WTC11 (cell line): ENCODE results near the gene CACTIN. TPM values are rescaled to one million over a fixed set of nuclear protein-coding genes. Genes with fewer than 3 reads are reported as not detected.

Experiments used
- ATAC-seq: fragments of 200-7000 bp; cut with Tn5 transposase; 2 replicates; pipeline ENCODE4 v1.10.0; 2021; ENCODE audit warnings: mild to moderate bottlenecking, moderate library complexity
- CTCF ChIA-PET: fragments of 300-600 bp; sonication (Branson Sonifier 250); formaldehyde crosslinking; loops from one replicate; lab custom pipeline; 2021; ENCODE audit warnings: antibody characterized with exemption; lab: Charles Lee
- POLR2A ChIA-PET: fragments of 350-600 bp; sonication (Branson Sonifier 250); formaldehyde crosslinking; loops from one replicate; lab custom pipeline; 2021; ENCODE audit warnings: antibody characterized with exemption; lab: Charles Lee
- DNase-seq: peaks from one replicate; pipeline ENCODE4 v3.0.0; 2021; ENCODE audit warnings: low spot score
- H3K27ac Mint-ChIP-seq: 2 replicates; pipeline ENCODE4 v1.8.0; 2021; ENCODE audit warnings: mixed read lengths
- H3K27me3 Mint-ChIP-seq: 2 replicates; pipeline ENCODE4 v1.8.0; 2021; ENCODE audit warnings: low read depth, mild to moderate bottlenecking, moderate library complexity, mixed read lengths
- H3K36me3 Mint-ChIP-seq: 2 replicates; pipeline ENCODE4 v1.8.0; 2021; ENCODE audit warnings: mixed read lengths
- H3K4me1 Mint-ChIP-seq: 2 replicates; pipeline ENCODE4 v1.8.0; 2022; ENCODE audit warnings: mixed read lengths
- H3K4me3 Mint-ChIP-seq: 2 replicates; pipeline ENCODE4 v1.8.0; 2021; ENCODE audit warnings: mild to moderate bottlenecking, moderate library complexity, mixed read lengths
- H3K9me3 Mint-ChIP-seq: 2 replicates; pipeline ENCODE4 v1.8.0; 2021; ENCODE audit warnings: mixed read lengths
- ATF1 ChIP-seq: sonication (generic); formaldehyde crosslinking; IDR thresholded peaks from 2 replicates; pipeline ENCODE4 v1.8.1; 2023; ENCODE audit warnings: mild to moderate bottlenecking, moderate library complexity, missing genetic modification reagents
- ESRRA ChIP-seq: sonication (generic); formaldehyde crosslinking; IDR thresholded peaks from 2 replicates; pipeline ENCODE4 v1.8.1; 2022; ENCODE audit warnings: mild to moderate bottlenecking, missing genetic modification reagents, borderline replicate concordance
- FOXP1 ChIP-seq: sonication (generic); formaldehyde crosslinking; IDR thresholded peaks from 2 replicates; pipeline ENCODE4 v1.8.0; 2022; ENCODE audit warnings: missing genetic modification reagents, mild to moderate bottlenecking, moderate library complexity, borderline replicate concordance
- GRHL2 ChIP-seq: fragments of 250-450 bp; sonication (Bioruptor Pico); IDR thresholded peaks from 2 replicates; pipeline ENCODE4 v1.8.0; 2022; ENCODE audit warnings: mild to moderate bottlenecking, moderate library complexity; ENCODE audit not compliant: insufficient replicate concordance, severe bottlenecking
- GTF2I ChIP-seq: fragments of 250-450 bp; sonication (Bioruptor Pico); conservative IDR thresholded peaks from 2 replicates; pipeline ENCODE4 v1.4.0; 2021; ENCODE audit warnings: mild to moderate bottlenecking
- IRF2 ChIP-seq: sonication (generic); formaldehyde crosslinking; IDR thresholded peaks from 2 replicates; pipeline ENCODE4 v1.8.0; 2022; ENCODE audit warnings: low read depth, missing genetic modification reagents, borderline replicate concordance
- JAZF1 ChIP-seq: fragments of 250-450 bp; sonication (Bioruptor Pico); IDR thresholded peaks from 2 replicates; pipeline ENCODE4 v1.9.0; 2021; ENCODE audit warnings: moderate library complexity, mild to moderate bottlenecking, inconsistent platforms
- NFYB ChIP-seq: sonication (generic); formaldehyde crosslinking; conservative IDR thresholded peaks from 2 replicates; pipeline ENCODE4 v1.8.0; 2022; ENCODE audit warnings: low read depth, missing genetic modification reagents
- SMAD3 ChIP-seq: sonication (generic); formaldehyde crosslinking; IDR thresholded peaks from 2 replicates; pipeline ENCODE4 v1.8.0; 2022; ENCODE audit warnings: missing genetic modification reagents, mild to moderate bottlenecking, borderline replicate concordance
- ZNF121 ChIP-seq: sonication (generic); formaldehyde crosslinking; IDR thresholded peaks from 2 replicates; pipeline ENCODE4 v1.8.0; 2023; ENCODE audit warnings: missing genetic modification reagents
- ZNF416 ChIP-seq: fragments of 250-450 bp; sonication (Bioruptor Pico); IDR thresholded peaks from 2 replicates; pipeline ENCODE4 v1.9.0; 2021; ENCODE audit warnings: mild to moderate bottlenecking, inconsistent platforms
- ZNF671 ChIP-seq: fragments of 250-450 bp; sonication (Bioruptor Pico); IDR thresholded peaks from 2 replicates; pipeline ENCODE4 v1.8.0; 2021; ENCODE audit warnings: mild to moderate bottlenecking
- total RNA-seq: library from RNA; stranded (reverse); gene quantifications from 3 replicates; pipeline ENCODE4 v1.2.3, GENCODE V29; 2021
- TF ChIP-seq, protein P1 (sequence below): sonication (generic); formaldehyde crosslinking; IDR thresholded peaks from 2 replicates; pipeline ENCODE4 v1.8.1; 2023; ENCODE audit warnings: mild to moderate bottlenecking, moderate library complexity, missing genetic modification reagents
- TF ChIP-seq, protein P2 (sequence below): fragments of 250-450 bp; sonication (Bioruptor Pico); IDR thresholded peaks from 2 replicates; pipeline ENCODE4 v1.8.0; 2021; ENCODE audit warnings: mild to moderate bottlenecking
- TF ChIP-seq, protein P3 (sequence below): fragments of 250-450 bp; sonication (Bioruptor Pico); IDR thresholded peaks from 2 replicates; pipeline ENCODE4 v1.9.0; 2021; ENCODE audit warnings: mild to moderate bottlenecking, borderline replicate concordance
- TF ChIP-seq, protein P4 (sequence below): sonication (generic); formaldehyde crosslinking; IDR thresholded peaks from 2 replicates; pipeline ENCODE4 v1.8.1; 2023; ENCODE audit warnings: mild to moderate bottlenecking, missing genetic modification reagents
- TF ChIP-seq, protein P5 (sequence below): sonication (generic); formaldehyde crosslinking; IDR thresholded peaks from 2 replicates; pipeline ENCODE4 v1.8.0; 2022; ENCODE audit warnings: missing genetic modification reagents
- TF ChIP-seq, protein P6 (sequence below): sonication (generic); formaldehyde crosslinking; IDR thresholded peaks from 2 replicates; pipeline ENCODE4 v1.8.1; 2022; ENCODE audit warnings: mild to moderate bottlenecking, moderate library complexity, missing genetic modification reagents

The CACTIN gene
- total RNA-seq, 1 experiment from 2014 or later, result 42.2 TPM

DNA sequence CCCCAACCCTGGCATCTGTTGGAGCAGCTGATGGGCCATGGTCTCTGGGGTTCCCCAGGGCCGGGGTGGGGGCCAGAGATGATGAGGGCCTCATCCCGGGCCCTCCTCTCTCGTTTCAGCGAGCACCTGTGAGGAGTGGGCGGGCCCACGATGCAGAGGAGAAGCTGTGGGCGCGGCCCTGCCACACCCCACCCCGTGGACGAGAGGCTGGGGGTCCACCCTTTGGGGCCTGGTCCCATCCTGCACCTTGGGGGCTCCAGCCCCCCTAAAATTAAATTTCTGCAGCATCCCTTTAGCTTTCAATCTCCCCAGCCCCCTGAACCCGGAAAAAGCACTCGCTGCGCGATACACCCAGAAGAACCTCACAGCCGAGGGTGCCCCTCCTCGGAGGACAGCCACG, 48.2 kb downstream of the CACTIN start:
- POLR2A ChIA-PET, result interaction anchor here (0.6 to 3.3 kb wide), 4 partner anchors 13 to 44 kb away, joined by 3 to 12 read pairs (median 4); no protein-coding TSS in a partner anchor
- H3K27me3 Mint-ChIP-seq, result peaks cover 30% of the 10 kb centered on the region
- H3K36me3 Mint-ChIP-seq, result peaks cover 8% of the 10 kb centered on the region
- TF ChIP-seq, protein P1, sequence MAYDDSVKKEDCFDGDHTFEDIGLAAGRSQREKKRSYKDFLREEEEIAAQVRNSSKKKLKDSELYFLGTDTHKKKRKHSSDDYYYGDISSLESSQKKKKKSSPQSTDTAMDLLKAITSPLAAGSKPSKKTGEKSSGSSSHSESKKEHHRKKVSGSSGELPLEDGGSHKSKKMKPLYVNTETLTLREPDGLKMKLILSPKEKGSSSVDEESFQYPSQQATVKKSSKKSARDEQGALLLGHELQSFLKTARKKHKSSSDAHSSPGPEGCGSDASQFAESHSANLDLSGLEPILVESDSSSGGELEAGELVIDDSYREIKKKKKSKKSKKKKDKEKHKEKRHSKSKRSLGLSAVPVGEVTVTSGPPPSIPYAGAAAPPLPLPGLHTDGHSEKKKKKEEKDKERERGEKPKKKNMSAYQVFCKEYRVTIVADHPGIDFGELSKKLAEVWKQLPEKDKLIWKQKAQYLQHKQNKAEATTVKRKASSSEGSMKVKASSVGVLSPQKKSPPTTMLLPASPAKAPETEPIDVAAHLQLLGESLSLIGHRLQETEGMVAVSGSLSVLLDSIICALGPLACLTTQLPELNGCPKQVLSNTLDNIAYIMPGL (CRISPR knock-in tag), result no peak
- TF ChIP-seq ESRRA (no peak), ATF1 (CRISPR knock-in tag) (no peak), GTF2I (CRISPR knock-in tag) (no peak), ZNF671 (no peak), FOXP1 (CRISPR knock-in tag) (no peak), ZNF416 (CRISPR knock-in tag) (no peak), NFYB (CRISPR knock-in tag) (no peak), SMAD3 (no peak), JAZF1 (CRISPR knock-in tag) (no peak), IRF2 (CRISPR knock-in tag) (no peak)
- TF ChIP-seq, protein P2, sequence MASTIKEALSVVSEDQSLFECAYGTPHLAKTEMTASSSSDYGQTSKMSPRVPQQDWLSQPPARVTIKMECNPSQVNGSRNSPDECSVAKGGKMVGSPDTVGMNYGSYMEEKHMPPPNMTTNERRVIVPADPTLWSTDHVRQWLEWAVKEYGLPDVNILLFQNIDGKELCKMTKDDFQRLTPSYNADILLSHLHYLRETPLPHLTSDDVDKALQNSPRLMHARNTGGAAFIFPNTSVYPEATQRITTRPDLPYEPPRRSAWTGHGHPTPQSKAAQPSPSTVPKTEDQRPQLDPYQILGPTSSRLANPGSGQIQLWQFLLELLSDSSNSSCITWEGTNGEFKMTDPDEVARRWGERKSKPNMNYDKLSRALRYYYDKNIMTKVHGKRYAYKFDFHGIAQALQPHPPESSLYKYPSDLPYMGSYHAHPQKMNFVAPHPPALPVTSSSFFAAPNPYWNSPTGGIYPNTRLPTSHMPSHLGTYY, result no peak
- TF ChIP-seq, protein P3, sequence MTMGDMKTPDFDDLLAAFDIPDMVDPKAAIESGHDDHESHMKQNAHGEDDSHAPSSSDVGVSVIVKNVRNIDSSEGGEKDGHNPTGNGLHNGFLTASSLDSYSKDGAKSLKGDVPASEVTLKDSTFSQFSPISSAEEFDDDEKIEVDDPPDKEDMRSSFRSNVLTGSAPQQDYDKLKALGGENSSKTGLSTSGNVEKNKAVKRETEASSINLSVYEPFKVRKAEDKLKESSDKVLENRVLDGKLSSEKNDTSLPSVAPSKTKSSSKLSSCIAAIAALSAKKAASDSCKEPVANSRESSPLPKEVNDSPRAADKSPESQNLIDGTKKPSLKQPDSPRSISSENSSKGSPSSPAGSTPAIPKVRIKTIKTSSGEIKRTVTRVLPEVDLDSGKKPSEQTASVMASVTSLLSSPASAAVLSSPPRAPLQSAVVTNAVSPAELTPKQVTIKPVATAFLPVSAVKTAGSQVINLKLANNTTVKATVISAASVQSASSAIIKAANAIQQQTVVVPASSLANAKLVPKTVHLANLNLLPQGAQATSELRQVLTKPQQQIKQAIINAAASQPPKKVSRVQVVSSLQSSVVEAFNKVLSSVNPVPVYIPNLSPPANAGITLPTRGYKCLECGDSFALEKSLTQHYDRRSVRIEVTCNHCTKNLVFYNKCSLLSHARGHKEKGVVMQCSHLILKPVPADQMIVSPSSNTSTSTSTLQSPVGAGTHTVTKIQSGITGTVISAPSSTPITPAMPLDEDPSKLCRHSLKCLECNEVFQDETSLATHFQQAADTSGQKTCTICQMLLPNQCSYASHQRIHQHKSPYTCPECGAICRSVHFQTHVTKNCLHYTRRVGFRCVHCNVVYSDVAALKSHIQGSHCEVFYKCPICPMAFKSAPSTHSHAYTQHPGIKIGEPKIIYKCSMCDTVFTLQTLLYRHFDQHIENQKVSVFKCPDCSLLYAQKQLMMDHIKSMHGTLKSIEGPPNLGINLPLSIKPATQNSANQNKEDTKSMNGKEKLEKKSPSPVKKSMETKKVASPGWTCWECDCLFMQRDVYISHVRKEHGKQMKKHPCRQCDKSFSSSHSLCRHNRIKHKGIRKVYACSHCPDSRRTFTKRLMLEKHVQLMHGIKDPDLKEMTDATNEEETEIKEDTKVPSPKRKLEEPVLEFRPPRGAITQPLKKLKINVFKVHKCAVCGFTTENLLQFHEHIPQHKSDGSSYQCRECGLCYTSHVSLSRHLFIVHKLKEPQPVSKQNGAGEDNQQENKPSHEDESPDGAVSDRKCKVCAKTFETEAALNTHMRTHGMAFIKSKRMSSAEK (CRISPR knock-in tag), result no peak
- TF ChIP-seq, protein P4, sequence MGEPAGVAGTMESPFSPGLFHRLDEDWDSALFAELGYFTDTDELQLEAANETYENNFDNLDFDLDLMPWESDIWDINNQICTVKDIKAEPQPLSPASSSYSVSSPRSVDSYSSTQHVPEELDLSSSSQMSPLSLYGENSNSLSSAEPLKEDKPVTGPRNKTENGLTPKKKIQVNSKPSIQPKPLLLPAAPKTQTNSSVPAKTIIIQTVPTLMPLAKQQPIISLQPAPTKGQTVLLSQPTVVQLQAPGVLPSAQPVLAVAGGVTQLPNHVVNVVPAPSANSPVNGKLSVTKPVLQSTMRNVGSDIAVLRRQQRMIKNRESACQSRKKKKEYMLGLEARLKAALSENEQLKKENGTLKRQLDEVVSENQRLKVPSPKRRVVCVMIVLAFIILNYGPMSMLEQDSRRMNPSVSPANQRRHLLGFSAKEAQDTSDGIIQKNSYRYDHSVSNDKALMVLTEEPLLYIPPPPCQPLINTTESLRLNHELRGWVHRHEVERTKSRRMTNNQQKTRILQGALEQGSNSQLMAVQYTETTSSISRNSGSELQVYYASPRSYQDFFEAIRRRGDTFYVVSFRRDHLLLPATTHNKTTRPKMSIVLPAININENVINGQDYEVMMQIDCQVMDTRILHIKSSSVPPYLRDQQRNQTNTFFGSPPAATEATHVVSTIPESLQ (CRISPR knock-in tag), result no peak
- H3K4me1 Mint-ChIP-seq, result peaks cover 14% of the 10 kb centered on the region
- no peak overlapping the region for H3K27ac Mint-ChIP-seq
- ATAC-seq, result no peak
- H3K9me3 Mint-ChIP-seq, result no peaks in the 10 kb centered on the region
- CTCF ChIA-PET, result interaction anchor here (1.0 to 6.5 kb wide), 10 partner anchors 8 to 144 kb away, joined by 3 to 115 read pairs (median 8); partner anchors contain the start of genes DOHH and GIPC3
- no peak for DNase-seq
- peak overlapping the region; percentile 75 for H3K4me3 Mint-ChIP-seq

DNA sequence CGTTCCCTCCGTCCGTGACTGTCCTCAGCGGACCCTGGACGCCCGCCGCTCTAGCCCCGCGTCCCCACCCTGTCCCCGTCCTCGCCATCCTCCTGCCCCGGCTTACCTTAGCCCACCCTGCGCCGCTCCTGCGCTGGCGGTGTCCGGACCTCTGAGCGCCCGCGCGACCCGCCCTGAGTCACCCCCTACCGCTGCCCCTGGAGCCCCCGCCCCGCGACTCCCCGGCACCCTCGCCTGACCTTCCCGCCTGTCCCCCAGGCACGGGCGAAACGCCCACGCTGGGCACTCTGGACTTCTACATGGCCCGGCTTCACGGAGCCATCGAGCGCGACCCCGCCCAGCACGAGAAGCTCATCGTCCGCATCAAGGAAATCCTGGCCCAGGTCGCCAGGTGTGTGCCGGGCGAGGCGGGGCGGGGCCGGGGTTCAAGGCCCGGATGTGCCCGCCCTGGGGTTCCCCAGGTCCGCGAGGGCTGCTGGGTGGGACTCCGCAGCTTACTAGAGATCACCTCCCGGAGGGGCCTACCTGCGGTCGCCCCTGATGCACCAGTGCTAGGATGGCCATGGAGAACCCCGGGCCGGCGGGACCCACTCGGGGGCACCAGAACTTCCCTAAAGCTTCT, 48.8 kb downstream of the CACTIN start:
- Mint-ChIP-seq H3K27me3 (peaks cover 25% of the 10 kb centered on the region), H3K27ac (no peak overlapping the region), H3K9me3 (no peaks in the 10 kb centered on the region), H3K36me3 (peaks cover 8% of the 10 kb centered on the region), H3K4me3 (peak overlapping the region; percentile 75), H3K4me1 (peaks cover 14% of the 10 kb centered on the region)
- DNase-seq, result peak; percentile 77
- ChIA-PET POLR2A (interaction anchor here (0.6 to 3.3 kb wide), 5 partner anchors 13 to 293 kb away, joined by 3 to 12 read pairs (median 4); no protein-coding TSS in a partner anchor), CTCF (interaction anchor here (0.6 to 6.5 kb wide), 20 partner anchors 8 to 410 kb away, joined by 3 to 115 read pairs (median 4); partner anchors contain the start of genes DOHH, GIPC3, MFSD12 and TEKTIP1)
- ATAC-seq, result peak; percentile 6
- TF ChIP-seq ZNF121 (CRISPR knock-in tag), result peak; percentile 98
- TF ChIP-seq GRHL2 (CRISPR knock-in tag), result no peak
- TF ChIP-seq, protein P5, sequence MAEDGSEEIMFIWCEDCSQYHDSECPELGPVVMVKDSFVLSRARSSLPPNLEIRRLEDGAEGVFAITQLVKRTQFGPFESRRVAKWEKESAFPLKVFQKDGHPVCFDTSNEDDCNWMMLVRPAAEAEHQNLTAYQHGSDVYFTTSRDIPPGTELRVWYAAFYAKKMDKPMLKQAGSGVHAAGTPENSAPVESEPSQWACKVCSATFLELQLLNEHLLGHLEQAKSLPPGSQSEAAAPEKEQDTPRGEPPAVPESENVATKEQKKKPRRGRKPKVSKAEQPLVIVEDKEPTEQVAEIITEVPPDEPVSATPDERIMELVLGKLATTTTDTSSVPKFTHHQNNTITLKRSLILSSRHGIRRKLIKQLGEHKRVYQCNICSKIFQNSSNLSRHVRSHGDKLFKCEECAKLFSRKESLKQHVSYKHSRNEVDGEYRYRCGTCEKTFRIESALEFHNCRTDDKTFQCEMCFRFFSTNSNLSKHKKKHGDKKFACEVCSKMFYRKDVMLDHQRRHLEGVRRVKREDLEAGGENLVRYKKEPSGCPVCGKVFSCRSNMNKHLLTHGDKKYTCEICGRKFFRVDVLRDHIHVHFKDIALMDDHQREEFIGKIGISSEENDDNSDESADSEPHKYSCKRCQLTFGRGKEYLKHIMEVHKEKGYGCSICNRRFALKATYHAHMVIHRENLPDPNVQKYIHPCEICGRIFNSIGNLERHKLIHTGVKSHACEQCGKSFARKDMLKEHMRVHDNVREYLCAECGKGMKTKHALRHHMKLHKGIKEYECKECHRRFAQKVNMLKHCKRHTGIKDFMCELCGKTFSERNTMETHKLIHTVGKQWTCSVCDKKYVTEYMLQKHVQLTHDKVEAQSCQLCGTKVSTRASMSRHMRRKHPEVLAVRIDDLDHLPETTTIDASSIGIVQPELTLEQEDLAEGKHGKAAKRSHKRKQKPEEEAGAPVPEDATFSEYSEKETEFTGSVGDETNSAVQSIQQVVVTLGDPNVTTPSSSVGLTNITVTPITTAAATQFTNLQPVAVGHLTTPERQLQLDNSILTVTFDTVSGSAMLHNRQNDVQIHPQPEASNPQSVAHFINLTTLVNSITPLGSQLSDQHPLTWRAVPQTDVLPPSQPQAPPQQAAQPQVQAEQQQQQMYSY (CRISPR knock-in tag), result peak; percentile 55
- TF ChIP-seq, protein P6, sequence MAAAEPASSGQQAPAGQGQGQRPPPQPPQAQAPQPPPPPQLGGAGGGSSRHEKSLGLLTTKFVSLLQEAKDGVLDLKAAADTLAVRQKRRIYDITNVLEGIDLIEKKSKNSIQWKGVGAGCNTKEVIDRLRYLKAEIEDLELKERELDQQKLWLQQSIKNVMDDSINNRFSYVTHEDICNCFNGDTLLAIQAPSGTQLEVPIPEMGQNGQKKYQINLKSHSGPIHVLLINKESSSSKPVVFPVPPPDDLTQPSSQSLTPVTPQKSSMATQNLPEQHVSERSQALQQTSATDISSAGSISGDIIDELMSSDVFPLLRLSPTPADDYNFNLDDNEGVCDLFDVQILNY (CRISPR knock-in tag), result 0 out of 2 replicates have a peak, but pooled peaks have one; percentile 43
